ENCODE results near the gene ZNF862. TPM values are rescaled to one million over a fixed set of nuclear protein-coding genes. Genes with fewer than 3 reads are reported as not detected.

Gene ZNF862
- total and polyA plus RNA-seq, 2 of the 8 experiments (the other 6 are each of a cell fraction or from before 2014, with no cell fraction given): 1.8 to 3.9 TPM

GRCh38 chr7:149874644-149875028 lies 36.5 kb downstream of the ZNF862 start:
- no peak for FAIRE-seq

More at GRCh38 chr7:149874644-149875028, 36.5 kb downstream of the ZNF862 start:
- Histone ChIP-seq H3K9me3 (ENCODE audit: insufficient read depth in 2 of 2, low read depth in 1 of 2, low read length in 1 of 2) (no peaks in the 10 kb centered on the region), H4K20me1 (replicated peaks in 1 of 2; ENCODE audit: control insufficient read depth in 1 of 2, insufficient read depth in 2 of 2, low read length in 2 of 2) (no peaks in the 10 kb centered on the region), H3K4ac (replicated peaks; ENCODE audit: insufficient read length, low read depth, low read length) (no peak overlapping the region), H4K8ac (ENCODE audit: extremely low read depth, insufficient read depth, low read length) (no peak overlapping the region), H4K5ac (ENCODE audit: insufficient read length, low read depth, low read length) (no peak overlapping the region), H3K18ac (ENCODE audit: extremely low read depth, low read length) (no peak overlapping the region), H3K9ac (replicated peaks in 1 of 4; ENCODE audit: extremely low read depth in 1 of 4, low read depth in 3 of 4, low read length in 3 of 4) (no peak overlapping the region), H3K14ac (ENCODE audit: insufficient read length) (no peak overlapping the region), H3K4me2 (ENCODE audit: insufficient read depth in 1 of 2, low read depth in 2 of 2, low read length in 2 of 2) (peak overlapping the region; percentile 62 to 79), H3K27ac (ENCODE audit: low read depth, low read length) (no peak overlapping the region), H3K4me1 (replicated peaks in 1 of 4; ENCODE audit: control insufficient read depth in 3 of 4, insufficient read depth in 4 of 4, low read length in 3 of 4) (peaks cover 0 to 12% (median 4%) of the 10 kb centered on the region in 4 experiments; a peak in 4 of 7 replicates), H3K23me2 (ENCODE audit: low read depth, low read length) (peaks cover 11% of the 10 kb centered on the region; the same call in 1 of the 2 replicates), H3K27me3 (replicated peaks in 1 of 4; ENCODE audit: control insufficient read depth in 3 of 4, extremely low read depth in 1 of 4, insufficient read depth in 3 of 4, low read length in 3 of 4) (peaks cover 0 to 22% (median 14%) of the 10 kb centered on the region in 4 experiments; a peak in 6 of 7 replicates), H3K23ac (ENCODE audit: insufficient read length) (no peak overlapping the region), H3K79me1 (ENCODE audit: low read depth, low read length) (no peaks in the 10 kb centered on the region), H2BK5ac (ENCODE audit: low read depth, low read length) (no peak overlapping the region), H2BK20ac (ENCODE audit: low read length) (no peak overlapping the region), H3K56ac (replicated peaks; ENCODE audit: insufficient read length, low read depth, low read length) (no peak overlapping the region), H3K79me2 (ENCODE audit: control insufficient read depth in 1 of 2, insufficient read depth in 2 of 2, low read length in 2 of 2) (no peaks in the 10 kb centered on the region), H2AK5ac (ENCODE audit: low read depth, low read length) (no peak overlapping the region), H3K36me3 (ENCODE audit: control insufficient read depth in 2 of 4, insufficient read depth in 4 of 4, low read length in 3 of 4) (peaks cover 0 to 3% (median 0%) of the 10 kb centered on the region in 4 experiments; a peak in 1 of 8 replicates), H2AFZ (ENCODE audit: low read length) (no peak overlapping the region), H2BK12ac (ENCODE audit: low read depth, low read length) (0 out of 2 replicates have a peak overlapping the region, but pooled peaks have one; percentile 2), H2BK120ac (replicated peaks; ENCODE audit: low read depth, low read length) (no peak overlapping the region), H3K4me3 (ENCODE audit: extremely low read depth in 1 of 4, insufficient read depth in 2 of 4, low read depth in 3 of 4, low read length in 4 of 4) (peak overlapping the region in 3 of 4 experiments; percentile 48 to 71 (median 61); a peak in 4 of 8 replicates), H2BK15ac (ENCODE audit: low read length) (no peak overlapping the region), H4K91ac (replicated peaks; ENCODE audit: insufficient read length, low read length) (no peak overlapping the region)
- 80% methylated on average over 8 of the region's 8 CpGs; no CpG with 5 or more reads in 1 of the 2 experiments for WGBS, 2 experiments (ENCODE audit: extremely low coverage in 1 of 2, insufficient coverage in 1 of 2, insufficient read length in 1 of 2, insufficient replicate concordance in 2 of 2, low coverage in 1 of 2, low lambda C conversion rate in 2 of 2, missing lambda C conversion rate in 1 of 2)
- TF ChIP-seq SP1 (IDR thresholded peaks at IDR 0.05; ENCODE audit: low read depth, low read length): no peak
- CTCF ChIA-PET (ENCODE audit: partially characterized antibody): interaction anchor here (1.2 to 1.9 kb wide), 4 partner anchors 9 to 14 kb away, joined by 3 to 10 read pairs (median 4); no protein-coding TSS in a partner anchor
- DNase-seq (ENCODE audit: low read depth in 1 of 2, low spot score in 2 of 2): no peak
- POLR2A ChIA-PET (ENCODE audit: partially characterized antibody): interaction anchor here (0.9 to 1.5 kb wide), 3 partner anchors 7 to 14 kb away, joined by 4 to 5 read pairs (median 5); no protein-coding TSS in a partner anchor
